Right lobe of liver (tissue), 4 donors: Measurements from ENCODE around the gene PRDM16.

Source experiments
- CTCF ChIP-seq, 4 donors: fragments of 200-600 bp in 3 of 4; fragments of 450-650 bp in 1 of 4; IDR thresholded peaks; one replicate each; pipeline versions ENCODE4 v1.5.1 to v1.8.0; 2016 to 2022; ENCODE audit warnings: antibody characterized with exemption in 4 of 4, mild to moderate bottlenecking in 2 of 4
- POLR2A ChIP-seq: fragments of 450-650 bp; IDR thresholded peaks from one replicate; pipeline ENCODE4 v1.6.1; 2017; ENCODE audit warnings: antibody characterized with exemption, mild to moderate bottlenecking
- donor health status: DM: no; HTN: no; CAD: no.
- donor health status: DM: no; HTN: no; CAD: no.
- donor health status: DM: no; HTN: yes; CAD: no.

- no peak for TF ChIP-seq CTCF (IDR thresholded peaks at IDR 0.05)
- TF ChIP-seq POLR2A = no peak
Observed at GRCh38 chr1:3172431-3173380, 103.7 kb downstream of the PRDM16 start.
